HCT116 (cell line): ENCODE measurements around the gene MARVELD1. TPM values are rescaled to one million over a fixed set of nuclear protein-coding genes. Genes with fewer than 3 reads are reported as not detected.

Experiments
- ATAC-seq: fragments of 200-7000 bp; cut with Tn5 transposase; 2 replicates; pipeline ENCODE4 v1.9.1; 2020; ENCODE audit warnings: mild to moderate bottlenecking, moderate library complexity
- BruUV-seq: library from RNA; stranded (reverse); fragments of 400-500 nt; replicated peaks from 2 replicates; lab custom pipeline; 2021; lab: Mats Ljungman, UMichigan
- CTCF ChIA-PET: fragments of 300-600 bp; sonication (Branson Sonifier 250); formaldehyde crosslinking; loops from one replicate; lab custom pipeline; 2021; ENCODE audit warnings: antibody characterized with exemption; lab: Charles Lee
- POLR2A ChIA-PET: fragments of 300-600, 350-600 bp; sonication (Branson Sonifier 250); formaldehyde crosslinking; loops from one replicate; lab custom pipeline; 2021; ENCODE audit warnings: antibody characterized with exemption; lab: Charles Lee
- RAD21 ChIA-PET, 2 experiments: fragments of 300-600 bp; sonication (Branson Sonifier 250); formaldehyde crosslinking; loops; one replicate each; lab custom pipeline; 2023; ENCODE audit warnings: low total read pairs in 2 of 2; ENCODE audit not compliant: uncharacterized antibody in 2 of 2, unreplicated experiment in 2 of 2, low non-redundant PET in 1 of 2; lab: Charles Lee
- DNase-seq: peaks from one replicate; pipeline ENCODE4 v3.0.0-alpha.2; 2010; ENCODE audit warnings: low read depth, low spot score
- H2AFZ ChIP-seq: fragments of 200-600 bp; shearing (Covaris generic), sonication (generic); 2 replicates; pipeline ENCODE4 v1.6.1; 2017; ENCODE audit warnings: low read depth, mixed run types, mixed read lengths, antibody characterized with exemption, low read length; ENCODE audit not compliant: poor library complexity, severe bottlenecking
- H3K27ac ChIP-seq: 2 replicates; pipeline ENCODE4 v1.5.1; 2012; ENCODE audit warnings: low read depth, low read length
- H3K27me3 ChIP-seq: fragments of 200-600 bp; sonication (generic); 2 replicates; pipeline ENCODE4 v1.6.1; 2016; ENCODE audit warnings: mixed run types, low read length, mixed read lengths; ENCODE audit not compliant: insufficient read depth
- H3K36me3 ChIP-seq, 2 experiments: fragments of 200-500 bp in 1 of 2; fragments of 200-600 bp in 1 of 2; sonication (Bioruptor generic) in 1 of 2; sonication (generic) in 1 of 2; 2 replicates each; pipeline versions ENCODE4 v1.5.1 to v1.6.1; 2014 to 2016; ENCODE audit warnings: low read length in 2 of 2, inconsistent platforms in 1 of 2, mixed read lengths in 1 of 2, mixed run types in 1 of 2; ENCODE audit not compliant: insufficient read depth in 2 of 2, control insufficient read depth in 1 of 2
- H3K4me1 ChIP-seq, 2 experiments: fragments of 200-600 bp in 1 of 2; sonication (generic) in 1 of 2; 2 replicates each; pipeline versions ENCODE4 v1.5.1 to v1.6.1; 2012 to 2017; ENCODE audit warnings: low read length in 2 of 2, inconsistent platforms in 1 of 2, mild to moderate bottlenecking in 1 of 2, mixed read lengths in 1 of 2, mixed run types in 1 of 2, moderate library complexity in 1 of 2; ENCODE audit not compliant: insufficient read depth in 2 of 2, control insufficient read depth in 1 of 2
- H3K4me2 ChIP-seq: fragments of 200-600 bp; sonication (generic); 2 replicates; pipeline ENCODE4 v1.6.1; 2017; ENCODE audit warnings: mixed run types, low read length, mixed read lengths
- H3K4me3 ChIP-seq, 2 experiments: fragments of 200-600 bp in 1 of 2; sonication (generic) in 1 of 2; replicated peaks in 1 of 2; 2 replicates each; pipeline ENCODE4 v1.5.1; 2011 to 2016; ENCODE audit warnings: low read length in 2 of 2, control low read depth in 1 of 2, low read depth in 1 of 2, mild to moderate bottlenecking in 1 of 2, mixed read lengths in 1 of 2, mixed run types in 1 of 2
- H3K79me2 ChIP-seq: fragments of 200-600 bp; sonication (generic); 2 replicates; pipeline ENCODE4 v1.6.1; 2017; ENCODE audit warnings: mild to moderate bottlenecking, mixed run types, low read length, moderate library complexity, mixed read lengths; ENCODE audit not compliant: insufficient read depth
- H3K9ac ChIP-seq: fragments of 200-600 bp; sonication (generic); 2 replicates; pipeline ENCODE4 v1.6.1; 2016; ENCODE audit warnings: low read length, mixed read lengths
- H3K9me2 ChIP-seq: fragments of 200-600 bp; sonication (generic), shearing (Covaris generic); 2 replicates; pipeline ENCODE4 v1.6.1; 2017; ENCODE audit warnings: mixed run types, mild to moderate bottlenecking, moderate library complexity; ENCODE audit not compliant: insufficient read depth
- H3K9me3 ChIP-seq, 2 experiments: fragments of 200-500 bp in 1 of 2; fragments of 200-600 bp in 1 of 2; sonication (Bioruptor generic) in 1 of 2; sonication (generic) in 1 of 2; 2 replicates each; pipeline ENCODE4 v1.6.1; 2014 to 2017; ENCODE audit warnings: low read length in 2 of 2, mixed read lengths in 2 of 2, inconsistent platforms in 1 of 2, low read depth in 1 of 2, mild to moderate bottlenecking in 1 of 2, mixed run types in 1 of 2, moderate library complexity in 1 of 2; ENCODE audit not compliant: control insufficient read depth in 1 of 2, insufficient read depth in 1 of 2
- H4K20me1 ChIP-seq: fragments of 200-600 bp; sonication (generic), shearing (Covaris generic); 2 replicates; pipeline ENCODE4 v1.6.1; 2017; ENCODE audit warnings: mixed run types, mild to moderate bottlenecking, moderate library complexity; ENCODE audit not compliant: insufficient read depth
- ATF3 ChIP-seq: IDR thresholded peaks from 2 replicates; pipeline ENCODE4 v1.6.1; 2012
- CBX3 ChIP-seq: IDR thresholded peaks from 2 replicates; pipeline ENCODE4 v1.6.1; 2012; ENCODE audit warnings: low read depth
- CEBPB ChIP-seq: IDR thresholded peaks from 2 replicates; pipeline ENCODE4 v1.6.1; 2012; ENCODE audit warnings: low read depth
- CTCF ChIP-seq, 3 experiments: fragments of 200-600 bp in 1 of 3; sonication (generic) in 1 of 3; IDR thresholded peaks in 2 of 3; conservative IDR thresholded peaks in 1 of 3; 2 replicates each; pipeline ENCODE4 v1.5.1; 2012 to 2017; ENCODE audit warnings: low read depth in 2 of 3, low read length in 2 of 3, antibody characterized with exemption in 1 of 3, borderline replicate concordance in 1 of 3, control low read depth in 1 of 3, mild to moderate bottlenecking in 1 of 3, mixed read lengths in 1 of 3, mixed run types in 1 of 3, moderate library complexity in 1 of 3; ENCODE audit not compliant: insufficient read depth in 1 of 3
- EGR1 ChIP-seq: IDR thresholded peaks from 2 replicates; pipeline ENCODE4 v1.6.1; 2012; ENCODE audit warnings: low read depth
- ELF1 ChIP-seq: IDR thresholded peaks from 2 replicates; pipeline ENCODE4 v1.6.1; 2012; ENCODE audit warnings: low read depth, borderline replicate concordance
- EZH2 ChIP-seq: fragments of 200-600 bp; sonication (generic); IDR thresholded peaks from 2 replicates; pipeline ENCODE4 v1.6.1; 2017; ENCODE audit warnings: antibody characterized with exemption, mixed run types
- EZH2phosphoT487 ChIP-seq: fragments of 200-600 bp; IDR thresholded peaks from 2 replicates; pipeline ENCODE4 v1.6.1; 2018; ENCODE audit warnings: antibody characterized with exemption, borderline replicate concordance
- FOSL1 ChIP-seq: IDR thresholded peaks from 2 replicates; pipeline ENCODE4 v1.6.1; 2012; ENCODE audit warnings: low read depth
- JUND ChIP-seq: IDR thresholded peaks from 2 replicates; pipeline ENCODE4 v1.6.1; 2012
- POLR2A ChIP-seq: IDR thresholded peaks from 2 replicates; pipeline ENCODE4 v1.7.0; 2011; ENCODE audit warnings: borderline replicate concordance; ENCODE audit not compliant: insufficient read depth, insufficient read length; ENCODE audit errors: extremely low read depth
- POLR2AphosphoS5 ChIP-seq: IDR thresholded peaks from 2 replicates; pipeline ENCODE4 v1.6.1; 2011; ENCODE audit warnings: mild to moderate bottlenecking, low read depth, low read length, moderate library complexity
- RAD21 ChIP-seq: IDR thresholded peaks from 2 replicates; pipeline ENCODE4 v1.6.1; 2012; ENCODE audit warnings: low read depth, mild to moderate bottlenecking
- REST ChIP-seq: IDR thresholded peaks from 2 replicates; pipeline ENCODE4 v1.6.1; 2012; ENCODE audit warnings: low read depth
- SIN3A ChIP-seq: IDR thresholded peaks from 2 replicates; pipeline ENCODE4 v1.6.1; 2012; ENCODE audit warnings: low read depth
- SP1 ChIP-seq: IDR thresholded peaks from 2 replicates; pipeline ENCODE4 v1.6.1; 2012; ENCODE audit warnings: low read depth
- SRF ChIP-seq: IDR thresholded peaks from 2 replicates; pipeline ENCODE4 v1.6.1; 2012; ENCODE audit warnings: low read depth
- TCF7L2 ChIP-seq: IDR thresholded peaks from 2 replicates; pipeline ENCODE4 v1.7.0; 2011; ENCODE audit warnings: borderline replicate concordance, inconsistent platforms; ENCODE audit not compliant: insufficient read depth, insufficient read length; ENCODE audit errors: extremely low read depth
- YY1 ChIP-seq: IDR thresholded peaks from 2 replicates; pipeline ENCODE4 v1.6.1; 2011; ENCODE audit warnings: low read length, low read depth, moderate library complexity, mild to moderate bottlenecking; ENCODE audit not compliant: insufficient replicate concordance; ENCODE audit errors: extremely low read depth
- ZNF274 ChIP-seq: fragments of 200-500 bp; sonication (Bioruptor generic); IDR thresholded peaks from 2 replicates; pipeline ENCODE4 v1.6.1; 2014; ENCODE audit warnings: mild to moderate bottlenecking, low read depth, low read length, inconsistent platforms
- intact Hi-C: fragments of 100-400 bp; cut with micrococcal nuclease; formaldehyde crosslinking; loops from 2 replicates; pipeline ENCODE4 v1.10.0; 2022
- total RNA-seq: library from RNA; stranded (reverse); gene quantifications from one replicate; pipeline ENCODE4 v1.2.1, GENCODE V29; 2021; ENCODE audit not compliant: unreplicated experiment
- TF ChIP-seq, protein P1 (sequence below): IDR thresholded peaks from 2 replicates; pipeline ENCODE4 v1.6.1; 2011; ENCODE audit warnings: mild to moderate bottlenecking, low read length, moderate library complexity; ENCODE audit not compliant: insufficient replicate concordance; ENCODE audit errors: extremely low read depth

MARVELD1 gene
- total RNA-seq, 1 experiment from 2014 or later = 36.1 TPM

- ChIA-PET POLR2A (interaction anchor here (0.6 kb wide), 1 partner anchor 29 kb away, joined by 3 read pairs; no protein-coding TSS in a partner anchor), RAD21 (interaction anchor here in 1 of 2 experiments (0.9 kb wide), 1 partner anchor 12 kb away, joined by 3 read pairs; no protein-coding TSS in a partner anchor), CTCF (interaction anchor here (5.0 kb wide), 1 partner anchor 13 kb away, joined by 23 read pairs; no protein-coding TSS in a partner anchor)
- peak overlapping the region; percentile 49 for H2AFZ ChIP-seq
- no peaks in the 10 kb centered on the region for H3K9me3 ChIP-seq
- H3K4me3 ChIP-seq = no peak overlapping the region
- ATAC-seq (peak; percentile 8; the same call in 1 of the 2 replicates), DNase-seq (peak; percentile 59)
- H3K27ac ChIP-seq = no peak overlapping the region
- no peak overlapping the region for H3K9ac ChIP-seq
- no peaks in the 10 kb centered on the region for H3K27me3 ChIP-seq
- H3K9me2 ChIP-seq = no peaks in the 10 kb centered on the region
- intact Hi-C loops = no loop called here
- peaks cover 36 to 54% of the 10 kb centered on the region in 2 experiments for H3K4me1 ChIP-seq
- H3K4me2 ChIP-seq = peak overlapping the region; percentile 32
- no peaks in the 10 kb centered on the region for H4K20me1 ChIP-seq
- no peaks in the 10 kb centered on the region for H3K36me3 ChIP-seq
- peaks cover 22% of the 10 kb centered on the region for H3K79me2 ChIP-seq
- no TSS peak for BruUV-seq
- TF ChIP-seq SP1 = no peak
- no peak for TF ChIP-seq YY1
- no peak for TF ChIP-seq EZH2
- TF ChIP-seq REST = no peak
- no peak for TF ChIP-seq FOSL1
- TF ChIP-seq ZNF274 = no peak
- no peak for TF ChIP-seq POLR2A
- TF ChIP-seq JUND = no peak
- TF ChIP-seq, protein P1, sequence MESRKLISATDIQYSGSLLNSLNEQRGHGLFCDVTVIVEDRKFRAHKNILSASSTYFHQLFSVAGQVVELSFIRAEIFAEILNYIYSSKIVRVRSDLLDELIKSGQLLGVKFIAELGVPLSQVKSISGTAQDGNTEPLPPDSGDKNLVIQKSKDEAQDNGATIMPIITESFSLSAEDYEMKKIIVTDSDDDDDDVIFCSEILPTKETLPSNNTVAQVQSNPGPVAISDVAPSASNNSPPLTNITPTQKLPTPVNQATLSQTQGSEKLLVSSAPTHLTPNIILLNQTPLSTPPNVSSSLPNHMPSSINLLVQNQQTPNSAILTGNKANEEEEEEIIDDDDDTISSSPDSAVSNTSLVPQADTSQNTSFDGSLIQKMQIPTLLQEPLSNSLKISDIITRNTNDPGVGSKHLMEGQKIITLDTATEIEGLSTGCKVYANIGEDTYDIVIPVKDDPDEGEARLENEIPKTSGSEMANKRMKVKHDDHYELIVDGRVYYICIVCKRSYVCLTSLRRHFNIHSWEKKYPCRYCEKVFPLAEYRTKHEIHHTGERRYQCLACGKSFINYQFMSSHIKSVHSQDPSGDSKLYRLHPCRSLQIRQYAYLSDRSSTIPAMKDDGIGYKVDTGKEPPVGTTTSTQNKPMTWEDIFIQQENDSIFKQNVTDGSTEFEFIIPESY = no peak
- TF ChIP-seq SRF = no peak
- no peak for TF ChIP-seq SIN3A
- no peak for TF ChIP-seq POLR2AphosphoS5
- 0 out of 2 replicates have a peak, but pooled peaks have one; percentile 46 for TF ChIP-seq CBX3
- TF ChIP-seq ELF1 = no peak
- TF ChIP-seq EZH2phosphoT487 = no peak
- no peak for TF ChIP-seq TCF7L2
- TF ChIP-seq EGR1 = no peak
- no peak for TF ChIP-seq RAD21
- TF ChIP-seq CEBPB = no peak
- no peak for TF ChIP-seq CTCF (IDR thresholded peaks at IDR 0.05 in 2 of 3, conservative IDR thresholded peaks at IDR 0.05 in 1 of 3; ENCODE audit: borderline replicate concordance in 1 of 3, insufficient read depth in 1 of 3, low read depth in 2 of 3, low read length in 2 of 3)
- no peak for TF ChIP-seq ATF3
These were observed 23.9 kb upstream of the MARVELD1 start for GRCh38 chr10:97689559-97690020.
